SK-N-SH (cell line): ENCODE data around the gene KLHL17. TPM values are rescaled to one million over a fixed set of nuclear protein-coding genes. Genes with fewer than 3 reads are reported as not detected.

Experiments used
- CTCF ChIA-PET: fragments of 300-600, 350-600 bp; formaldehyde crosslinking; extraction: SDS; loops from one replicate; lab custom pipeline; 2021; lab: Yijun Ruan, JAX
- POLR2A ChIA-PET: fragments of 350-600 bp; sonication (Branson Sonifier 250); formaldehyde crosslinking; extraction: SDS; loops from one replicate; lab custom pipeline; 2020; ENCODE audit warnings: antibody characterized with exemption, inconsistent platforms; lab: Yijun Ruan, JAX
- DNase-seq: peaks from one replicate; pipeline ENCODE4 v3.0.0; 2012
- H2AFZ ChIP-seq: fragments of 200-600 bp; sonication (generic); 2 replicates; pipeline ENCODE4 v1.8.1; 2016; ENCODE audit warnings: antibody characterized with exemption, mild to moderate bottlenecking, low read depth
- H3F3A ChIP-seq: fragments of 200-600 bp; sonication (generic); replicated peaks from 2 replicates; pipeline ENCODE3; 2016; ENCODE audit warnings: antibody characterized with exemption, mild to moderate bottlenecking; ENCODE audit not compliant: insufficient read depth
- H3K27ac ChIP-seq, 2 experiments: fragments of 200-500 bp in 1 of 2; fragments of 200-600 bp in 1 of 2; sonication (Bioruptor generic) in 1 of 2; sonication (generic), shearing (Covaris generic) in 1 of 2; 2 replicates each; pipeline versions ENCODE4 v1.5.1 to v1.6.1; 2014 to 2016; ENCODE audit warnings: low read depth in 2 of 2, inconsistent platforms in 1 of 2, low read length in 1 of 2, mild to moderate bottlenecking in 1 of 2, mixed read lengths in 1 of 2
- H3K27me3 ChIP-seq: fragments of 200-600 bp; sonication (generic), shearing (Covaris generic); 2 replicates; pipeline ENCODE4 v1.6.1; 2016; ENCODE audit warnings: mixed run types; ENCODE audit not compliant: insufficient read depth
- H3K36me3 ChIP-seq, 2 experiments: fragments of 200-500 bp in 1 of 2; fragments of 200-600 bp in 1 of 2; sonication (Bioruptor generic) in 1 of 2; sonication (generic) in 1 of 2; replicated peaks in 1 of 2; 2 replicates each; pipeline versions ENCODE3 to v1.5.1; 2014 to 2016; ENCODE audit warnings: low read length in 1 of 2, mild to moderate bottlenecking in 1 of 2; ENCODE audit not compliant: insufficient read depth in 2 of 2, control insufficient read depth in 1 of 2
- H3K4me1 ChIP-seq, 2 experiments: fragments of 200-500 bp in 1 of 2; fragments of 200-600 bp in 1 of 2; sonication (Bioruptor generic) in 1 of 2; sonication (generic), shearing (Covaris generic) in 1 of 2; 2 replicates each; pipeline versions ENCODE4 v1.5.1 to v1.6.1; 2014 to 2016; ENCODE audit warnings: low read depth in 1 of 2, low read length in 1 of 2, mixed run types in 1 of 2; ENCODE audit not compliant: insufficient read depth in 2 of 2, control insufficient read depth in 1 of 2
- H3K4me2 ChIP-seq: fragments of 200-600 bp; sonication (generic), shearing (Covaris generic); 2 replicates; pipeline ENCODE4 v1.6.1; 2017; ENCODE audit warnings: mixed run types
- H3K4me3 ChIP-seq, 2 experiments: fragments of 200-500 bp in 1 of 2; fragments of 200-600 bp in 1 of 2; sonication (Bioruptor generic) in 1 of 2; sonication (generic), shearing (Covaris generic) in 1 of 2; 2 replicates each; pipeline versions ENCODE4 v1.5.1 to v1.8.1; 2014 to 2016; ENCODE audit warnings: low read depth in 2 of 2, inconsistent platforms in 1 of 2, low read length in 1 of 2, mild to moderate bottlenecking in 1 of 2, mixed read lengths in 1 of 2, moderate library complexity in 1 of 2
- H3K79me2 ChIP-seq: fragments of 200-600 bp; sonication (generic); 2 replicates; pipeline ENCODE4 v1.8.1; 2017; ENCODE audit warnings: mild to moderate bottlenecking; ENCODE audit not compliant: insufficient read depth
- H3K9ac ChIP-seq: fragments of 200-600 bp; sonication (generic); 2 replicates; pipeline ENCODE4 v1.6.1; 2017; ENCODE audit warnings: mixed run types
- H3K9me2 ChIP-seq: fragments of 200-600 bp; sonication (generic); 2 replicates; pipeline ENCODE4 v1.6.1; 2017; ENCODE audit warnings: mixed run types
- H3K9me3 ChIP-seq: fragments of 200-600 bp; sonication (generic); 2 replicates; pipeline ENCODE4 v1.6.1; 2017; ENCODE audit warnings: mixed run types, mild to moderate bottlenecking, moderate library complexity
- H4K20me1 ChIP-seq: fragments of 200-600 bp; sonication (generic); 2 replicates; pipeline ENCODE4 v1.6.1; 2017; ENCODE audit warnings: mild to moderate bottlenecking, mixed run types; ENCODE audit not compliant: insufficient read depth
- CHD2 ChIP-seq: fragments of 150-350 bp; IDR thresholded peaks from 2 replicates; pipeline ENCODE4 v1.6.1; 2018; ENCODE audit warnings: low read length; ENCODE audit not compliant: partially characterized antibody
- CTCF ChIP-seq: fragments of 200-600 bp; sonication (generic); IDR thresholded peaks from 2 replicates; pipeline ENCODE4 v1.6.1; 2017; ENCODE audit warnings: antibody characterized with exemption, mild to moderate bottlenecking, moderate library complexity
- EP300 ChIP-seq, 2 experiments: IDR thresholded peaks; 2 replicates each; pipeline versions ENCODE4 v1.4.0 to v1.6.1; 2012; ENCODE audit warnings: borderline replicate concordance in 1 of 2, low read depth in 1 of 2, low read length in 1 of 2
- MAX ChIP-seq: IDR thresholded peaks from 2 replicates; pipeline ENCODE4 v1.4.0; 2012; ENCODE audit warnings: low read depth
- MEF2A ChIP-seq: IDR thresholded peaks from 2 replicates; pipeline ENCODE4 v1.4.0; 2012; ENCODE audit warnings: low read depth, borderline replicate concordance
- MXI1 ChIP-seq: IDR thresholded peaks from 2 replicates; pipeline ENCODE4 v1.6.1; 2012; ENCODE audit warnings: mild to moderate bottlenecking, low read depth, low read length, improper control_type of control experiment
- NFIC ChIP-seq: IDR thresholded peaks from 2 replicates; pipeline ENCODE4 v1.4.0; 2012; ENCODE audit warnings: borderline replicate concordance
- RAD21 ChIP-seq: IDR thresholded peaks from 2 replicates; pipeline ENCODE4 v1.6.1; 2012; ENCODE audit warnings: mild to moderate bottlenecking, low read length
- REST ChIP-seq: IDR thresholded peaks from 2 replicates; pipeline ENCODE4 v1.6.1; 2012; ENCODE audit warnings: mild to moderate bottlenecking, low read depth, low read length, moderate library complexity
- RFX5 ChIP-seq: IDR thresholded peaks from 2 replicates; pipeline ENCODE4 v1.6.1; 2012; ENCODE audit warnings: mild to moderate bottlenecking, improper control_type of control experiment, low read length
- TEAD4 ChIP-seq: IDR thresholded peaks from 2 replicates; pipeline ENCODE4 v1.4.0; 2012; ENCODE audit warnings: mild to moderate bottlenecking, borderline replicate concordance; ENCODE audit not compliant: insufficient read depth
- USF1 ChIP-seq: IDR thresholded peaks from 2 replicates; pipeline ENCODE4 v1.4.0; 2012; ENCODE audit warnings: low read depth, borderline replicate concordance
- ZBTB33 ChIP-seq: IDR thresholded peaks from 2 replicates; pipeline ENCODE4 v1.4.0; 2012; ENCODE audit warnings: low read depth, borderline replicate concordance
- WGBS: methylation state at CpG from one replicate; pipeline ENCODE4 v1.1.6; 2017; ENCODE audit warnings: low lambda C conversion rate; 5-methylcytosine and 5-hydroxymethylcytosine counted together
- polyA plus RNA-seq, 3 experiments: library from polyadenylated mRNA; depleted of rRNA; stranded (reverse); fragments of >200 nt; gene quantifications; 2 replicates each; pipeline ENCODE4 v1.2.3, GENCODE V29; 2012

The KLHL17 gene
- polyA plus RNA-seq, 1 of the 3 experiments (the other 2 are of a cell fraction), result 27.3 TPM

GRCh38 chr1:941588-942383 lies 18.6 kb upstream of the KLHL17 start:
- Histone ChIP-seq H3K4me2 (peak overlapping the region; percentile 47; the same call in 1 of the 2 replicates), H3K4me3 (peak overlapping the region in 1 of 2 experiments; percentile 38; a peak in 2 of 4 replicates), H3F3A (peaks cover 20% of the 10 kb centered on the region), H3K9me2 (no peaks in the 10 kb centered on the region), H3K27ac (peak overlapping the region in 1 of 2 experiments; percentile 75; a peak in 2 of 4 replicates), H3K79me2 (no peaks in the 10 kb centered on the region), H3K9ac (no peak overlapping the region), H3K27me3 (no peaks in the 10 kb centered on the region), H2AFZ (no peak overlapping the region), H4K20me1 (no peaks in the 10 kb centered on the region), H3K4me1 (peaks cover 0 to 61% of the 10 kb centered on the region in 2 experiments; a peak in 1 of 4 replicates), H3K36me3 (peaks cover 0 to 20% of the 10 kb centered on the region in 2 experiments), H3K9me3 (no peaks in the 10 kb centered on the region)
- POLR2A ChIA-PET, result interaction anchor here (1.1 to 3.2 kb wide), 5 partner anchors 15 to 37 kb away, joined by 3 to 13 read pairs (median 5); no protein-coding TSS in a partner anchor
- DNase-seq, result peak; percentile 90
- WGBS, result 1% methylated on average over 16 of the region's 98 CpGs
- CTCF ChIA-PET, result interaction anchor here (0.6 to 8.9 kb wide), 10 partner anchors 12 to 350 kb away, joined by 3 to 125 read pairs (median 9); partner anchors contain the start of gene NOC2L
- TF ChIP-seq CTCF (no peak), USF1 (no peak), EP300 (IDR thresholded peaks at IDR 0.05; ENCODE audit: borderline replicate concordance in 1 of 2, low read depth in 1 of 2, low read length in 1 of 2) (no peak), MAX (0 out of 2 replicates have a peak, but pooled peaks have one; percentile 26), RFX5 (no peak), RAD21 (no peak), MEF2A (no peak)

GRCh38 chr1:942411-942821 lies 18.0 kb upstream of the KLHL17 start:
- Histone ChIP-seq H2AFZ (no peak overlapping the region), H3K9me2 (no peaks in the 10 kb centered on the region), H3K4me3 (peak overlapping the region in 1 of 2 experiments; percentile 38; a peak in 1 of 4 replicates), H3F3A (peaks cover 20% of the 10 kb centered on the region), H3K27me3 (no peaks in the 10 kb centered on the region), H3K9me3 (no peaks in the 10 kb centered on the region), H3K4me2 (no peak overlapping the region), H3K79me2 (no peaks in the 10 kb centered on the region), H3K27ac (peak overlapping the region in 1 of 2 experiments; percentile 28; a peak in 1 of 4 replicates), H3K9ac (no peak overlapping the region), H4K20me1 (no peaks in the 10 kb centered on the region), H3K4me1 (peaks cover 0 to 61% of the 10 kb centered on the region in 2 experiments; a peak in 1 of 4 replicates), H3K36me3 (peaks cover 0 to 25% of the 10 kb centered on the region in 2 experiments)
- TF ChIP-seq MXI1, result no peak
- TF ChIP-seq REST, result no peak
- no peak for TF ChIP-seq MAX
- TF ChIP-seq USF1, result no peak
- TF ChIP-seq RFX5, result no peak
- TF ChIP-seq TEAD4, result no peak
- TF ChIP-seq ZBTB33, result no peak
- TF ChIP-seq CHD2, result no peak
- TF ChIP-seq RAD21, result no peak
- no peak for TF ChIP-seq NFIC
- CTCF ChIA-PET, result interaction anchor here (0.6 to 8.9 kb wide), 9 partner anchors 13 to 350 kb away, joined by 3 to 125 read pairs (median 4); partner anchors contain the start of gene NOC2L
- WGBS, result 0% methylated on average over 1 of the region's 48 CpGs
- peak; percentile 74 for DNase-seq
- POLR2A ChIA-PET, result interaction anchor here (1.5 to 3.2 kb wide), 3 partner anchors 16 to 37 kb away, joined by 4 to 13 read pairs (median 9); no protein-coding TSS in a partner anchor
